Mesothelial cell of epicardium (in vitro differentiated cells): ENCODE measurements around the gene OPTC. TPM values are rescaled to one million over a fixed set of nuclear protein-coding genes. Genes with fewer than 3 reads are reported as not detected.

Experiments
- DNase-seq, 2 experiments: peaks; one replicate each; pipeline ENCODE4 v3.0.0; 2021; ENCODE audit warnings: low spot score in 2 of 2; ENCODE audit not compliant: unreplicated experiment in 2 of 2
- H3K27ac Mint-ChIP-seq: 2 replicates; pipeline ENCODE4 v1.8.0; 2021; ENCODE audit warnings: mixed read lengths
- H3K27me3 Mint-ChIP-seq: 2 replicates; pipeline ENCODE4 v1.8.0; 2021; ENCODE audit warnings: low read depth, mixed read lengths
- H3K36me3 Mint-ChIP-seq: 2 replicates; pipeline ENCODE4 v1.8.0; 2021; ENCODE audit warnings: mixed read lengths
- H3K4me1 Mint-ChIP-seq: 2 replicates; pipeline ENCODE4 v1.8.0; 2021; ENCODE audit warnings: mixed read lengths
- H3K4me3 Mint-ChIP-seq: 2 replicates; pipeline ENCODE4 v1.8.0; 2021; ENCODE audit warnings: mild to moderate bottlenecking, moderate library complexity, mixed read lengths
- H3K9me3 Mint-ChIP-seq: 2 replicates; pipeline ENCODE4 v1.8.0; 2021; ENCODE audit warnings: mixed read lengths
- CTCF ChIP-seq: fragments of 200-600 bp; sonication (generic); IDR thresholded peaks from one replicate; pipeline ENCODE4 v1.5.0; 2021; ENCODE audit warnings: antibody characterized with exemption; ENCODE audit not compliant: unreplicated experiment
- total RNA-seq: library from RNA; stranded (reverse); gene quantifications from 3 replicates; pipeline ENCODE4 v1.2.1, GENCODE V29; 2021

Gene OPTC
- total RNA-seq, 1 donor from 2014 or later: not detected

- Mint-ChIP-seq H3K9me3 (no peaks in the 10 kb centered on the region), H3K36me3 (no peaks in the 10 kb centered on the region), H3K27ac (peak overlapping the region; percentile 12), H3K4me1 (peaks cover 71% of the 10 kb centered on the region), H3K4me3 (no peak overlapping the region), H3K27me3 (no peaks in the 10 kb centered on the region)
- DNase-seq: no peak
- no peak for TF ChIP-seq CTCF
Measured at GRCh38 chr1:203522237-203522636, 28.3 kb downstream of the OPTC start.

GRCh38 chr1:203523667-203524066, 29.7 kb downstream of the OPTC start:
- Mint-ChIP-seq H3K4me3 (no peak overlapping the region), H3K9me3 (no peaks in the 10 kb centered on the region), H3K27ac (no peak overlapping the region), H3K4me1 (peaks cover 68% of the 10 kb centered on the region), H3K27me3 (no peaks in the 10 kb centered on the region), H3K36me3 (no peaks in the 10 kb centered on the region)
- no peak for DNase-seq
- no peak for TF ChIP-seq CTCF

- Mint-ChIP-seq H3K4me1 (peaks cover 66% of the 10 kb centered on the region), H3K27me3 (no peaks in the 10 kb centered on the region), H3K36me3 (no peaks in the 10 kb centered on the region), H3K4me3 (no peak overlapping the region), H3K27ac (no peak overlapping the region), H3K9me3 (no peaks in the 10 kb centered on the region)
- TF ChIP-seq CTCF: no peak
- DNase-seq: no peak
Measured at GRCh38 chr1:203524152-203524551, 30.2 kb downstream of the OPTC start.

GRCh38 chr1:203524824-203525223, 30.9 kb downstream of the OPTC start:
- TF ChIP-seq CTCF: no peak
- Mint-ChIP-seq H3K36me3 (no peaks in the 10 kb centered on the region), H3K27me3 (no peaks in the 10 kb centered on the region), H3K4me1 (peaks cover 59% of the 10 kb centered on the region), H3K9me3 (no peaks in the 10 kb centered on the region), H3K27ac (no peak overlapping the region), H3K4me3 (no peak overlapping the region)
- DNase-seq: no peak

- TF ChIP-seq CTCF: no peak
- Mint-ChIP-seq H3K36me3 (no peaks in the 10 kb centered on the region), H3K4me3 (no peak overlapping the region), H3K27me3 (no peaks in the 10 kb centered on the region), H3K9me3 (no peaks in the 10 kb centered on the region), H3K27ac (no peak overlapping the region), H3K4me1 (peaks cover 55% of the 10 kb centered on the region)
- DNase-seq: no peak
Measured at GRCh38 chr1:203525685-203526084, 31.7 kb downstream of the OPTC start.

- Mint-ChIP-seq H3K27me3 (no peaks in the 10 kb centered on the region), H3K4me3 (no peak overlapping the region), H3K27ac (peak overlapping the region; percentile 40), H3K36me3 (no peaks in the 10 kb centered on the region), H3K4me1 (peaks cover 51% of the 10 kb centered on the region), H3K9me3 (no peaks in the 10 kb centered on the region)
- no peak for TF ChIP-seq CTCF
- no peak for DNase-seq
Measured at GRCh38 chr1:203526130-203526529, 32.2 kb downstream of the OPTC start.
